NB4 (cell line): ENCODE measurements around the gene YIPF3.

Experiments used
- MAX ChIP-seq: IDR thresholded peaks from 2 replicates; pipeline ENCODE4 v1.6.1; 2011; ENCODE audit warnings: low read depth, low read length
- TF ChIP-seq, protein P1 (sequence below): IDR thresholded peaks from one replicate; pipeline ENCODE4 v1.5.1; 2012; ENCODE audit warnings: low read depth, low read length

DNA sequence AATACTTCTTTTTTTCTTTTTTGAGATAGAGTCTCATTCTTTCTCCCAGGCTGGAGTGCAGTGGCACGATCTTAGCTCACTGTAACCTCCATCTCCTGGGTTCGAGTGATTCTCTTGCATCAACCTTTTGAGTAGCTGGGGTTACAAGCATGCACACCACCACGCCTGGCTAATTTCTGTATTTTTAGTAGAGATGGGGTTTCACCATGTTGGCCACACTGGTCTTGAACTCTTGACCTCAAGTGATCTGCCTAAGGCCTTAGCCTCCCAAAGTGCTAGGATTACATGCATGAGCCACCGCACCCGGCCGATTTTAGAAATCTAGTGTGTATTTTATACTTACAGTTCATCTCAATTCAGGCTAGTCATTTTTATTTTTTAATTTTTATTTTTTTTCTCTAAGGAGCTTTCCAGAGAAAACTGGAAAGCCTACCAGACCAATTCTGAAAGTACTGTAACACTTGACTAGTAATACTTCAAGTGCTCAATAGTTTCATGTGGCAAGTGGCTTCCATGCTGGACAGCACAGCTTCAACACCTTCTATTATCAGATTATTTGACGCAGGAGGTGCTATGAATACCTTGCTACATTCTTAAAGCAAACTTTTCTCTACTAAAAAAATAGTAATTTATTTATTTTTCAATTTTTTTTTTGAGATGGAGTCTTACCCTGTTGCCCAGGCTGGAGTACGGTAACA lies 25.2 kb upstream of the YIPF3 start:
- no peak for TF ChIP-seq MAX
- TF ChIP-seq, protein P1, sequence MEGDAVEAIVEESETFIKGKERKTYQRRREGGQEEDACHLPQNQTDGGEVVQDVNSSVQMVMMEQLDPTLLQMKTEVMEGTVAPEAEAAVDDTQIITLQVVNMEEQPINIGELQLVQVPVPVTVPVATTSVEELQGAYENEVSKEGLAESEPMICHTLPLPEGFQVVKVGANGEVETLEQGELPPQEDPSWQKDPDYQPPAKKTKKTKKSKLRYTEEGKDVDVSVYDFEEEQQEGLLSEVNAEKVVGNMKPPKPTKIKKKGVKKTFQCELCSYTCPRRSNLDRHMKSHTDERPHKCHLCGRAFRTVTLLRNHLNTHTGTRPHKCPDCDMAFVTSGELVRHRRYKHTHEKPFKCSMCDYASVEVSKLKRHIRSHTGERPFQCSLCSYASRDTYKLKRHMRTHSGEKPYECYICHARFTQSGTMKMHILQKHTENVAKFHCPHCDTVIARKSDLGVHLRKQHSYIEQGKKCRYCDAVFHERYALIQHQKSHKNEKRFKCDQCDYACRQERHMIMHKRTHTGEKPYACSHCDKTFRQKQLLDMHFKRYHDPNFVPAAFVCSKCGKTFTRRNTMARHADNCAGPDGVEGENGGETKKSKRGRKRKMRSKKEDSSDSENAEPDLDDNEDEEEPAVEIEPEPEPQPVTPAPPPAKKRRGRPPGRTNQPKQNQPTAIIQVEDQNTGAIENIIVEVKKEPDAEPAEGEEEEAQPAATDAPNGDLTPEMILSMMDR = no peak
